ENCODE measurements around the gene UBAC1. TPM values are rescaled to one million over a fixed set of nuclear protein-coding genes. Genes with fewer than 3 reads are reported as not detected.
A peak's percentile ranks its signal among the peaks of the same experiment; 100 is the strongest.

The UBAC1 gene
- total RNA-seq, 1 experiment from 2014 or later, result 75.3 TPM

DNA sequence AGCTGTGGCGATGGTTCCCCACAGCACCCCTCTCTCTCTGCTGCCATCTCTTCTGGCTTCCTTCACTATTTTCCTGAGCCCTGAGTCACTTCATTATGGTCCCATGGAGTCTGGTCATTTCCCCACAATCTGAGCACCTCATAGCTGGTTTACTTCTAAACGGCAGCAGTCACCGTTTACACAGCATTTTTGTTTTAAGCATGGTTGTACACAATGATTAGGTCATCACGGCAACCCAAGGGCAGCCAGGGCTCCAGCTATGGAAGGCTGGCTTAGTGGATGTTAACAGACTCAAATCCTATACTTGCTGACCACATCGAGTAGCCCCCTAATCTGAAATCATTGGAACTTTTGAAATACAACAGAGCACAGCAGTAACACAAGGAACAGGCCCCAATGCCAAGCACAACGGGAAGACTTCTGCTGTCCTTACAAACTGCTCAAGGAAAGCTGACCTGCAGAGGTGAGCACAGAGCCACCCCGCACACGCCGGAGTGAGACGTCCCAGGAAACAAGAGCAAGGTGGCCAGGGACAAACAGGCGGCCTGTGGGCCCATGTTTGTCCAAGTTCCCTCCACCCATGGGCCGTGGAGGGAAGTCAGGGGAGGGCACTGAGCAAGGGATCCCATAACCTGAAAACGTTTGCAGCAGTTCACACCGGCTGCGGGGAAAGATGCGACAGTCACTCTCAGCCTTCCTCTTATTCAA lies 76.7 kb downstream of the UBAC1 start:
- peak; percentile 47 for DNase-seq (ENCODE audit: low read depth)

DNA sequence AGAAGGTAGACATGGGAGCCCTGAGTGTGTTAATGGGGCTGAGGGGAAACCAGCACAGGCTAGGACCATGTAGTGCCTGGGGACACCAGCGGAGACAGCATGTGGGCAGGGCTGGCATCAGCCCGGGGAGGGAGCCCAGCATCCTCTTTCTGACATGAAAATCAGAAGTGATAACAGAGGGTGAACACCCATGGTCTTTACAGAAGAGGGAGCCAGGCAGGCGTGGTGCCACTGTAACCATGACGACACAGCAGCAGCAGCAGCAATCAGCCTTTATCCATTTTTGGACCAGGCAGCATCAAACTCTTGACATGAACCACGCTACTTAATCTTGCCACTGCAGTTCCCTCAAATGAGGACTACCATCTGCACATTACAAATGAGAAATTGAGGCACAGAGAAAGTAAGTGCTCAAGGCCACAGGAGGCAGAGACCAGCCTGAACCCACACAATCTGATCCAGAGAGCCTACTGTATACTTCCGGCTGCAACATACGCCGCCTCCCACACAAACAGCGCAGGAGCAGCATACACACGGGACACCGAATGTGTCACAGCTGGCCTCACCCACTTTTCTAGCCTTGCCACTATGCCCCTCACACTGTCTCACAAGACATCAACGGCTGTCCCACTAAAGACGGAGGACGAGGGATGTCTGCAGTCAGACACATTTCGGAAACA lies 77.6 kb downstream of the UBAC1 start:
- no peak for DNase-seq (ENCODE audit: low read depth)

Other genes starting within 250 kb of the UBAC1 start
- 30.1 and 32.0 TPM in 2 replicates for gene CAMSAP1, start 53.8 kb downstream of the UBAC1 start, total RNA-seq (2014; rRNA removed)
- 29.0 and 34.4 TPM in 2 replicates for gene NACC2, start 133.9 kb upstream of the UBAC1 start, total RNA-seq (2014; rRNA removed)
- gene TMEM250, start 157.5 kb upstream of the UBAC1 start, total RNA-seq (2014; rRNA removed), result 54.7 TPM in 2 replicates
- not detected in 2 replicates for gene LHX3, start 243.8 kb upstream of the UBAC1 start, total RNA-seq (2014; rRNA removed)